GM13977 (cell line): ENCODE data around the gene UGT1A4.

Source experiments
- DNase-seq: peaks from one replicate; pipeline ENCODE4 v3.0.0; 2012; ENCODE audit warnings: low spot score
- CTCF ChIP-seq: IDR thresholded peaks from 2 replicates; pipeline ENCODE4 v1.5.1; 2012; ENCODE audit warnings: mild to moderate bottlenecking, control low read depth; ENCODE audit not compliant: insufficient read depth; ENCODE audit errors: extremely low read depth, missing control alignments
- in situ Hi-C: fragments of 300-500 bp; cut with MboI; formaldehyde crosslinking; loops from one replicate; pipeline ENCODE4 v1.12.0; 2022; ENCODE audit warnings: low sequenced_read_pairs, low pct_unique_long_range_greater_than_20kb, mixed read lengths, inconsistent platforms; ENCODE audit not compliant: unreplicated experiment

UGT1A4 gene

GRCh38 chr2:233768076-233768475 is 49.5 kb downstream of the UGT1A4 start:
- in situ Hi-C loops = no loop called here
- no peak for TF ChIP-seq CTCF
- no peak for DNase-seq

DNA sequence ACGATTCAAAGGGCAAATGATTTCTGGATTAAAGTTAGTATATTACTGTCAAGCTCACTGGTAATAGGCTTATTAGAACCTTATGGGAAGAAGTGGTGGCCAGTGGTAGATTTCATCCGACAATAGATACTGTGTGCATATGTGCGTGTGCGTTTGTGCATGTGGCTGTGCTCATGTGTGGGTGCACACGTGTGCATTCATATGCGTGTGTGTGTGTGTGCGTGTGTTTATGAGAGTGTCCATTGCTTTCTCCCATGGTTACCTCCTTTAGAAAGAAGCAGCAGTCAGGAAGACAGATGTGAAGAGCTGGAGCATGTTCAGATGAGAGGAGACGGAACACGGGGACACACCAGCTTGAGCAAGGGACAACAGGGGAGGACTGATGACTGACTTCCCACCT is 50.7 kb downstream of the UGT1A4 start:
- in situ Hi-C loops = no loop called here
- TF ChIP-seq CTCF = no peak

GRCh38 chr2:233772153-233772552 is 53.6 kb downstream of the UGT1A4 start:
- no peak for DNase-seq
- in situ Hi-C loops = no loop called here
- TF ChIP-seq CTCF = no peak

More for the DNA sequence above, 50.7 kb downstream of the UGT1A4 start:
- DNase-seq = no peak

DNA sequence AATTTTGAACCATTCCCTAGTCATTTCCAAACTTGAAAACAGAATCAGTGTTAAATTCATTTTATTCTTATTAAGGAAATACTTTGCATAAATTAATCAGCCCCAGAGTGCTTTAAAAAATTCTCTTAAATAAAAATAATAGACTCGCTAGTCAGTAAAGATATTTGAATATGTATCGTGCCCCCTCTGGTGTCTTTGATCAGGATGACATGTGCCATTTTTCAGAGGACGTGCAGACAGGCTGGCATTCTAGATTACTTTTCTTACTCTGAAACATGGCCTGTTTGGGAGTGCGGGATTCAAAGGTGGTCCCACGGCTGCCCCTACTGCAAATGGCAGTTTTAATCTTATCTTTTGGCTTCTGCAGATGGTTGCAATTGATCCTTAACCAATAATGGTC is 54.0 kb downstream of the UGT1A4 start:
- in situ Hi-C loops = no loop called here
- TF ChIP-seq CTCF = no peak
- DNase-seq = no peak

DNA sequence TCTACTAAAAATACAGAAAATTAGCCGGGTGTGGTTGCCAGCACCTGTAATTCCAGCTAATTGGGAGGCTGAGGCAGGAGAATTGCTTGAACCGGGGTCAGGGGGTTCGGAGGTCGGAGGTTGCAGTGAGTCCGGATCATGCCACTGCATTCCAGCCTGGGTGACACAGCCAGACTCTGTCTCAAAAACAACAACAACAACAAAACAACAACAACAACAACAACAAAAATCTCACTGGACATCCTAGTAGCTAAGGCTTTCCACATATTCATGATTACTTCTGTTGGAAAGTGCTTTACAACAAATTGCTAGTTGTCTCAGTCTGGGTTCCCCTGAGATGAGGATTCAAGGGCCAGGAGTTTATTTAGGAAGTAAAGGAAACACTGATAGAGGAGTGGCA is 55.3 kb downstream of the UGT1A4 start:
- in situ Hi-C loops = no loop called here
- no peak for DNase-seq
- no peak for TF ChIP-seq CTCF

DNA sequence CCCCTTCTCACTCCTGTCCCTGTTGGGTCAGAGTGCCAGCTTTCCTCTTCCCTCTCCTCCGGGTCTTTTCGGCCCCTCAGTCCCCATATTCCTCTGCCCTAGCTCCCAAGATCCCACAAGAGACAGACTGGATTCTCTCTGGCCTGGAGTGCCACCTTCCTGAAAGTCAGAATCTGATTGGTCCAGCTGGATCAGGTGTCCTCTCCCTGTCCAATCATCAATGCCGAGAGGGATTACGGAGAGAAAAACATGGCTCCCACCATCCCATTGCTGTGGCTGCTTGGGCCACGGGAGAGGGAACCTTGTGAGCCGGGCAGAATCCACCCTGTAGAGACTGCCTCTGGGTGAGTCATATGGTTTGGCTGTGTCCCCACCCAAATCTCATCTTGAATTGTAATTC is 56.9 kb downstream of the UGT1A4 start:
- no peak for DNase-seq
- no peak for TF ChIP-seq CTCF
- in situ Hi-C loops = no loop called here

DNA sequence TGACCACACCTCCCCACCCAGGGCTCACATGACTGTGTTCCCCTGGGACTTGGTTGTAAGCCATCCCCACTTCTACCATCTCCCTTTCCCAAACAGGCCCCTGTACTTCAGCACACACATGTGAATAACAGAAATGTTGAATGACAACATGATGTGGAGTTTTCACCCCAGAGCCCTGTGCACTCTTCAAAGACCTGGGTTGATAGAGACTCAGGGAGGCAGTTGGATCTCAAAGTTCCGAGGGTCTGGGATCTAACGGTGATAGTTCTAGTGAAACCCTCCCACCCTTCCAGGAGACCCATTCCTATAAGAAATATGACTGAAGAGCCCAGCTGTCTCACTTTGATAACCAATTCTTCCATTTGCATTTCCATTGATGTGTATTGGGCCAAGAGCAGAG is 59.5 kb downstream of the UGT1A4 start, which contains the start of gene MROH2A:
MROH2A (plus strand) TSS at position 301 of the 400 bp plus-strand sequence. CDS start 1,029 bp downstream, outside the sequence.
- in situ Hi-C loops = no loop called here
- DNase-seq = no peak
- no peak for TF ChIP-seq CTCF
